ENCODE measurements around the gene AXIN1. TPM values are rescaled to one million over a fixed set of nuclear protein-coding genes. Genes with fewer than 3 reads are reported as not detected.
"Not testable (repeated sequence)": the region's sequence is repeated elsewhere in the genome, so short reads cannot be mapped to it uniquely, and the experiment has no call there.

Gene AXIN1
- polyA plus RNA-seq, 5 donors: 12.0 to 23.1 (median 17.7) TPM

- no peak for DNase-seq
Measured at GRCh38 chr16:381789-382717, 29.5 kb upstream of the AXIN1 start, which contains the start of gene PGAP6. Gene PGAP6 (minus strand): TSS chr16:381978. CDS start chr16:381821, 157 bp downstream.

- DNase-seq: no peak
Measured at GRCh38 chr16:381012-381788, 28.7 kb upstream of the AXIN1 start.

GRCh38 chr16:380762-381011 is 28.2 kb upstream of the AXIN1 start:
- DNase-seq: no peak

- DNase-seq: no peak
Measured at GRCh38 chr16:379961-380761, 27.6 kb upstream of the AXIN1 start.

GRCh38 chr16:379183-379960 is 26.8 kb upstream of the AXIN1 start:
- no peak for DNase-seq

GRCh38 chr16:378821-379182 is 26.3 kb upstream of the AXIN1 start:
- no peak for DNase-seq

- DNase-seq: not testable (repeated sequence)
Measured at GRCh38 chr16:378113-378820, 25.7 kb upstream of the AXIN1 start.

- DNase-seq: no peak
Measured at GRCh38 chr16:377419-377951, 25.0 kb upstream of the AXIN1 start.

- DNase-seq: no peak
Measured at GRCh38 chr16:376817-377418, 24.4 kb upstream of the AXIN1 start.

- DNase-seq: no peak
Measured at GRCh38 chr16:375927-376816, 23.6 kb upstream of the AXIN1 start.

- no peak for DNase-seq
Measured at GRCh38 chr16:375212-375611, 22.7 kb upstream of the AXIN1 start.

GRCh38 chr16:374616-374926 is 22.0 kb upstream of the AXIN1 start:
- DNase-seq: no peak

GRCh38 chr16:373848-374615 is 21.5 kb upstream of the AXIN1 start:
- no peak for DNase-seq

- no peak for DNase-seq
Measured at GRCh38 chr16:373020-373598, 20.6 kb upstream of the AXIN1 start.

GRCh38 chr16:372302-372983 is 19.9 kb upstream of the AXIN1 start:
- no peak for DNase-seq

- no peak for DNase-seq
Measured at GRCh38 chr16:371515-372301, 19.2 kb upstream of the AXIN1 start.
